ENCODE data around the gene WWOX.

WWOX gene

DNA sequence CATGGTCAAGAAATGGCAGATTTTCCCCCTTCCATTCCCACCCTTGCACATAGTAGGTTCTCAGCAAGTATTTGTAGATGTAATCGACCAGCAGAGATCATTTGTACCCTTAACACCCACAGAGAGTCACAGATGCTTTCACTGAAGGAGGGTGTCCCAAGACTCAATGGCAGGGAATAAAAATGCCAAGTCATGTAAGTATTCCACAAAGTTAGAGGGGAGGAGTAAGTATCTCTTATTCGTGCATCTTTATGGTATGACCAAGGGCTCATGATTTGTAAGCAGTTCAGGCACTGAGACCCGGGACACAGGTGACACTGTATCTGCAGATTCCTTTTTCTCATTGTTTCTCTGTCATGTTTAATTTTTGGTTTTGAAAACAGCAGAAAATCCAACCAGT is 1011.5 kb downstream of the WWOX start (continued):
- TF ChIP-seq ESRRG (CRISPR knock-in tag; IDR thresholded peaks at IDR 0.05): no peak

GRCh38 chr16:79112462-79112861 is 1013.0 kb downstream of the WWOX start:
- TF ChIP-seq ESRRG (CRISPR knock-in tag; IDR thresholded peaks at IDR 0.05): no peak
- no peak for TF ChIP-seq TSHZ2 (CRISPR knock-in tag; IDR thresholded peaks at IDR 0.05)
- no peak for TF ChIP-seq SNAI2 (CRISPR knock-in tag; IDR thresholded peaks at IDR 0.05)
- no peak for ATAC-seq

DNA sequence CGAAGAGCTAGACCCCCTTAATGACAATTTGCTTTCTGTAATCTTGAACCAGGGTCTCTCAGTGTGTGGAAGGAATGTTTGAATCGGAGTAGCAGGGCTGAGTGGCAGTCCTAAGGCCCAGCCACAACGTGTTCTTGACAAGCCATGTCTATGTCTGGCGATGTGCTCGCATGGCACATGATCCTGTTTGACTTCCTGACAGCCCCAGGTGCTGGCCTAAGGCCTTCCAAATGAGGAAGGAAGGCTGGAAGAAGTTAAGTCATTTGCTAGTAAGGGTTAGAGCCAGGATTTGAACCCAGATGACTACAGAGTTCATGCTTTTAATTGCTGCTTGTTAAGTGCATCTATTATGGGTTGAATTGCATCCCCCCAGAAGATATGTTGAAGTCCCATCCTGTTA is 1014.4 kb downstream of the WWOX start:
- no peak for ATAC-seq

GRCh38 chr16:79114759-79115158 is 1015.3 kb downstream of the WWOX start:
- ATAC-seq: no peak
- TF ChIP-seq ZNF70 (CRISPR knock-in tag; IDR thresholded peaks at IDR 0.05): no peak
- TF ChIP-seq ARNTL (CRISPR knock-in tag; IDR thresholded peaks at IDR 0.05; ENCODE audit: borderline replicate concordance, low read depth): no peak
- no peak for TF ChIP-seq RARB (CRISPR knock-in tag; IDR thresholded peaks at IDR 0.05)
- no peak for TF ChIP-seq POU6F1 (CRISPR knock-in tag; IDR thresholded peaks at IDR 0.05; ENCODE audit: borderline replicate concordance, low read depth)
- TF ChIP-seq ZC3H10 (CRISPR knock-in tag; IDR thresholded peaks at IDR 0.05): no peak
- no peak for TF ChIP-seq PATZ1 (CRISPR knock-in tag; IDR thresholded peaks at IDR 0.05; ENCODE audit: borderline replicate concordance)
- no peak for TF ChIP-seq ZNF565 (CRISPR knock-in tag; conservative IDR thresholded peaks at IDR 0.05; ENCODE audit: low read depth)
- no peak for TF ChIP-seq ZFP30 (CRISPR knock-in tag; IDR thresholded peaks at IDR 0.05)
- no peak for TF ChIP-seq SNAI2 (CRISPR knock-in tag; IDR thresholded peaks at IDR 0.05)
- TF ChIP-seq, protein P1, sequence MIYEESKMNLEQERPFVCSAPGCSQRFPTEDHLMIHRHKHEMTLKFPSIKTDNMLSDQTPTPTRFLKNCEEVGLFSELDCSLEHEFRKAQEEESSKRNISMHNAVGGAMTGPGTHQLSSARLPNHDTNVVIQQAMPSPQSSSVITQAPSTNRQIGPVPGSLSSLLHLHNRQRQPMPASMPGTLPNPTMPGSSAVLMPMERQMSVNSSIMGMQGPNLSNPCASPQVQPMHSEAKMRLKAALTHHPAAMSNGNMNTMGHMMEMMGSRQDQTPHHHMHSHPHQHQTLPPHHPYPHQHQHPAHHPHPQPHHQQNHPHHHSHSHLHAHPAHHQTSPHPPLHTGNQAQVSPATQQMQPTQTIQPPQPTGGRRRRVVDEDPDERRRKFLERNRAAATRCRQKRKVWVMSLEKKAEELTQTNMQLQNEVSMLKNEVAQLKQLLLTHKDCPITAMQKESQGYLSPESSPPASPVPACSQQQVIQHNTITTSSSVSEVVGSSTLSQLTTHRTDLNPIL (CRISPR knock-in tag; IDR thresholded peaks at IDR 0.05; ENCODE audit: low read depth): no peak

More for the DNA sequence above, 1014.4 kb downstream of the WWOX start:
- no peak for TF ChIP-seq RARB (CRISPR knock-in tag; IDR thresholded peaks at IDR 0.05)

- ATAC-seq: no peak
- TF ChIP-seq TOX (CRISPR knock-in tag; IDR thresholded peaks at IDR 0.05; ENCODE audit: borderline replicate concordance): no peak
- TF ChIP-seq, protein P2, sequence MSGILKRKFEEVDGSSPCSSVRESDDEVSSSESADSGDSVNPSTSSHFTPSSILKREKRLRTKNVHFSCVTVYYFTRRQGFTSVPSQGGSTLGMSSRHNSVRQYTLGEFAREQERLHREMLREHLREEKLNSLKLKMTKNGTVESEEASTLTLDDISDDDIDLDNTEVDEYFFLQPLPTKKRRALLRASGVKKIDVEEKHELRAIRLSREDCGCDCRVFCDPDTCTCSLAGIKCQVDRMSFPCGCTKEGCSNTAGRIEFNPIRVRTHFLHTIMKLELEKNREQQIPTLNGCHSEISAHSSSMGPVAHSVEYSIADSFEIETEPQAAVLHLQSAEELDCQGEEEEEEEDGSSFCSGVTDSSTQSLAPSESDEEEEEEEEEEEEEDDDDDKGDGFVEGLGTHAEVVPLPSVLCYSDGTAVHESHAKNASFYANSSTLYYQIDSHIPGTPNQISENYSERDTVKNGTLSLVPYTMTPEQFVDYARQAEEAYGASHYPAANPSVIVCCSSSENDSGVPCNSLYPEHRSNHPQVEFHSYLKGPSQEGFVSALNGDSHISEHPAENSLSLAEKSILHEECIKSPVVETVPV (CRISPR knock-in tag; IDR thresholded peaks at IDR 0.05): no peak
- TF ChIP-seq ESRRG (CRISPR knock-in tag; IDR thresholded peaks at IDR 0.05): no peak
These were observed 1022.5 kb downstream of the WWOX start for GRCh38 chr16:79121906-79122305.

DNA sequence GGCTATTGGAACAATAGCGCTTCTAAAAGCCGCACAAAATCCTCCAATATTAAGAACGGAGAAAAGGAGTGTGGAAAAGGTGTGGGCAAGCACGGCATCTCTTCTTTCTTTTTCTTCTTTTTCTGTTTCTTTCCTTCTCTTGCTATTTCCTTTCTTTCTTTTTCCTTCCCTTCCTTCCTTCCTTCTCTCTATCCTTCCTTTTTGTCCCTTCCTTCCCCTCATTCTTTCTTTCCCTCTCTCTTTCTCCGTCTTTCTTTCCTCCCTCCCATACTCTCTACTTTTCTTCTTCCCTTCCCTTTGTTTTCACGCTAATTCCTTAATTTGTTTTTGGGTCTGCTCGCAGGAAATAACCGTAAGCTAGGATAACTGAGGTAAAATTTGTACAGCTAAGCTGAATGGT is 1022.9 kb downstream of the WWOX start:
- no peak for ATAC-seq
- no peak for TF ChIP-seq ZFP3 (CRISPR knock-in tag; IDR thresholded peaks at IDR 0.05)

All from SK-N-SH treated with all-trans-retinoic acid at 6 μM for 48 hours (cell line).